CD4-positive, CD25-positive, alpha-beta regulatory T cell (primary cell): Measurements from ENCODE around the gene THSD7A. TPM values are rescaled to one million over a fixed set of nuclear protein-coding genes. Genes with fewer than 3 reads are reported as not detected.

ENCODE experiments used
- ATAC-seq, 2 donors: fragments of 150-1000 bp; cut with Tn5 transposase; one replicate each; pipeline ENCODE4 v1.10.0; 2021; ENCODE audit warnings: low read depth in 2 of 2, moderate number of reproducible peaks in 2 of 2, moderate library complexity in 1 of 2
- DNase-seq, 3 donors: peaks; one replicate each; pipeline versions ENCODE4 v3.0.0 to v3.0.0-alpha.2; 2012 to 2022; ENCODE audit warnings: mixed read lengths in 1 of 3
- H3K27ac ChIP-seq: one replicate; pipeline ENCODE4 v1.7.0; 2013; ENCODE audit warnings: mild to moderate bottlenecking, low read length; ENCODE audit not compliant: insufficient read depth, poor library complexity, severe bottlenecking
- H3K27me3 ChIP-seq: one replicate; pipeline ENCODE4 v1.7.0; 2013; ENCODE audit warnings: low read length; ENCODE audit not compliant: control insufficient read depth, insufficient read depth
- H3K36me3 ChIP-seq: one replicate; pipeline ENCODE4 v1.7.0; 2013; ENCODE audit warnings: mild to moderate bottlenecking, low read length, moderate library complexity; ENCODE audit not compliant: control insufficient read depth, insufficient read depth
- H3K4me1 ChIP-seq: 2 replicates; pipeline ENCODE4 v1.7.0; 2013; ENCODE audit warnings: mild to moderate bottlenecking, low read length; ENCODE audit not compliant: insufficient read depth, control insufficient read depth, poor library complexity, severe bottlenecking
- H3K4me3 ChIP-seq: one replicate; pipeline ENCODE4 v1.7.0; 2013; ENCODE audit warnings: low read depth, mild to moderate bottlenecking, low read length, moderate library complexity
- H3K9me3 ChIP-seq, 2 experiments: 1 replicate in 1 of 2; 2 replicates in 1 of 2; pipeline ENCODE4 v1.7.0; 2013; ENCODE audit warnings: low read length in 2 of 2, mild to moderate bottlenecking in 1 of 2, moderate library complexity in 1 of 2; ENCODE audit not compliant: control insufficient read depth in 2 of 2
- H3K27ac Mint-ChIP-seq, 3 donors: one replicate each; pipeline ENCODE4 v1.8.0; 2020 to 2022; ENCODE audit warnings: mild to moderate bottlenecking in 3 of 3, mixed read lengths in 3 of 3, moderate library complexity in 2 of 3
- H3K27me3 Mint-ChIP-seq: one replicate; pipeline ENCODE4 v1.8.0; 2022; ENCODE audit warnings: mild to moderate bottlenecking, mixed read lengths
- H3K36me3 Mint-ChIP-seq: one replicate; pipeline ENCODE4 v1.8.0; 2020; ENCODE audit warnings: mixed read lengths
- H3K4me1 Mint-ChIP-seq, 4 donors: one replicate each; pipeline ENCODE4 v1.8.0; 2020 to 2022; ENCODE audit warnings: mixed read lengths in 4 of 4, mild to moderate bottlenecking in 1 of 4
- H3K4me3 Mint-ChIP-seq, 4 donors: one replicate each; pipeline ENCODE4 v1.8.0; 2020 to 2022; ENCODE audit warnings: mild to moderate bottlenecking in 4 of 4, mixed read lengths in 4 of 4, moderate library complexity in 3 of 4
- H3K9me3 Mint-ChIP-seq, 7 donors: one replicate each; pipeline ENCODE4 v1.8.0; 2020 to 2022; ENCODE audit warnings: mixed read lengths in 7 of 7, mild to moderate bottlenecking in 3 of 7, moderate library complexity in 2 of 7
- polyA plus RNA-seq, 4 donors: library from polyadenylated mRNA; unstranded; fragments of 300-500 nt; fragmentation: Illumina TruSeq; gene quantifications; one replicate each; pipeline ENCODE4 v1.2.3, GENCODE V29; 2021
- total RNA-seq: library from RNA; stranded (reverse); gene quantifications from one replicate; pipeline ENCODE4 v1.2.3, GENCODE V29; 2022

THSD7A gene
- total and polyA plus RNA-seq, 5 donors from 2014 or later = 0.02 TPM; not detected in 4

DNA sequence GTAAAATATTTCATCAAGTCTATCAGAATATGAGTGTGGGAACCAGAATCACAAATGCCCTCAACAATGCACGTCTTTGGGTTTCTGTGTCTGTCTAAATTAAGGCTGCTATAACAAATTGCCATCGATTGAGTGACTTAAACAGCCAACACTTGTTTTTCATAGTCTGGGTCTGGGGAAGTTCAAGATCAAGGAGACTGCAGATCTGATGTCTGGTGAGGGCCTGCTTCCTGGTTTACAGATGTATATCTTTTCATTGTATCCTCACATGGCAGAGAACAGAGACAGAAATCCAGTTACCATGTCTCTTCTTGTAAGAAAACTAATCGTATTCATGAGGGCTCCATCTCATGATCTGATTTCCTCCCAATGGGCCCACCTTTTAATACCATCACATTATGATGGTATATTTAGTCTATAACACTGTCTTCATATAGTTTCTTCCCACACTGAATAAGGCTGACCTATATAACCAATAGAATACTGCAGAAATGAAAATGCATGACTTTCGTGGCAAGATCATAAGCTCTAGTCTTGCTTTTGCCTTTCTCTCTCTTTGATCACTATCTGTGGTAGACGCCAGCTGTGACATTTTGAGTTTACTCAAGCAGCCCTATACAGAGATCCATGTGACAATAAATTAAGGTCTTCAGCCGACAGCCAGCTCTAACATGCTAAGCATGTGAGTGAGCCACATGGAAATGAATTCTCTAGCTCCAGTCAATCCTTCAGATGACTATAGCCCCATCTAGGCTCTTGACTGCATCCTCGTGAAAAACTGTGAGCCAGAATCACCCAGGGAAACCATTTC, 51.9 kb downstream of the THSD7A start:
- H3K4me1 Mint-ChIP-seq = no peaks in the 10 kb centered on the region
- Histone ChIP-seq H3K36me3 (no peaks in the 10 kb centered on the region), H3K4me1 (no peaks in the 10 kb centered on the region), H3K27ac (no peak overlapping the region), H3K27me3 (no peaks in the 10 kb centered on the region), H3K9me3 (no peaks in the 10 kb centered on the region), H3K4me3 (no peak overlapping the region)
- H3K9me3 Mint-ChIP-seq = peaks cover 0 to 5% (median 0%) of the 10 kb centered on the region in 7 donors
- no peaks in the 10 kb centered on the region for H3K36me3 Mint-ChIP-seq
- no peak overlapping the region for H3K27ac Mint-ChIP-seq
- no peak overlapping the region for H3K4me3 Mint-ChIP-seq
- no peaks in the 10 kb centered on the region for H3K27me3 Mint-ChIP-seq
- ATAC-seq (no peak), DNase-seq (no peak)

DNA sequence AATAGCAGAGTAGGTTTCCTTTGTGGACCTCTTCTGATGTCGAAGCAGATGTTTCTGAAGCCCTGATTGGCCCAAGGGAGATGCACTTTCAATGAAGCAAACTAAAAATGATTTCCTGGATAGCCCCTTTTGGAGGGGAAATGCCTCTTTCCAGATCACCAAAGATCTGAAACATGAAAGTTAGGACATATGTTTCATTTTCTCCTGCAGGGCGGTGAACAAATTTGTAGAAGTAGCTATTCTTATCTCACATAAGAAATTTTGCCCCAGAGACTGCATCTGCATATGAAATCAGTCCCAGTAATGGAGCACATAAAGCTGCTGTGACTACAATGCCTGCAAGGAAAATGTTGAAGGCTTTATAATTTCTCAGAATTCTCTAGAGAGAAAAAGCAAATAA, 56.0 kb downstream of the THSD7A start:
- no peaks in the 10 kb centered on the region for H3K27me3 ChIP-seq
- H3K27ac ChIP-seq = no peak overlapping the region
- Mint-ChIP-seq H3K27me3 (no peaks in the 10 kb centered on the region), H3K36me3 (no peaks in the 10 kb centered on the region), H3K27ac (no peak overlapping the region), H3K9me3 (peaks cover 0 to 5% (median 0%) of the 10 kb centered on the region in 7 donors), H3K4me3 (no peak overlapping the region), H3K4me1 (no peaks in the 10 kb centered on the region)
- no peaks in the 10 kb centered on the region for H3K4me1 ChIP-seq
- DNase-seq (no peak), ATAC-seq (no peak)
- no peaks in the 10 kb centered on the region for H3K36me3 ChIP-seq
- H3K4me3 ChIP-seq = no peak overlapping the region
- no peaks in the 10 kb centered on the region for H3K9me3 ChIP-seq

DNA sequence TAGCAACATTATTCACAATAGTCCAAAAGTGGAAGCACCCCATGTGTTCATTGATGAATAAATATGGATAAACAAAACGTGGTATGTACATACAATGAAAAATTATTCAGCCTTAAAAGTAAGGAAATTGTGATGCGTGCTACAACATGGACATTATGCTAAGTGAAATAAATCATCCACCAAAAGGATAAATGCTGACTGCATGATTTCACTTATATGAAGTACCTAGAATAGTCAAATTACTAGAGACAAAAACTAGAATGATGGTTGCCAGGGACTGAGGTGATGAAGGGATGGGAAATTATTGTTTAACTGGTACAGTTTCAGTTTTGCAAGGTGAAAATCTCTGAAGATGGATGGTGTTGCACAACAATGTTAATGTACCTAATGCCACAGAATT, 56.6 kb downstream of the THSD7A start:
- Mint-ChIP-seq H3K27me3 (no peaks in the 10 kb centered on the region), H3K27ac (no peak overlapping the region), H3K9me3 (peaks cover 0 to 4% (median 0%) of the 10 kb centered on the region in 7 donors), H3K4me3 (no peak overlapping the region), H3K4me1 (no peaks in the 10 kb centered on the region), H3K36me3 (no peaks in the 10 kb centered on the region)
- Histone ChIP-seq H3K36me3 (no peaks in the 10 kb centered on the region), H3K4me1 (no peaks in the 10 kb centered on the region), H3K4me3 (no peak overlapping the region), H3K27me3 (no peaks in the 10 kb centered on the region), H3K27ac (no peak overlapping the region), H3K9me3 (no peaks in the 10 kb centered on the region)
- DNase-seq (no peak), ATAC-seq (no peak)

DNA sequence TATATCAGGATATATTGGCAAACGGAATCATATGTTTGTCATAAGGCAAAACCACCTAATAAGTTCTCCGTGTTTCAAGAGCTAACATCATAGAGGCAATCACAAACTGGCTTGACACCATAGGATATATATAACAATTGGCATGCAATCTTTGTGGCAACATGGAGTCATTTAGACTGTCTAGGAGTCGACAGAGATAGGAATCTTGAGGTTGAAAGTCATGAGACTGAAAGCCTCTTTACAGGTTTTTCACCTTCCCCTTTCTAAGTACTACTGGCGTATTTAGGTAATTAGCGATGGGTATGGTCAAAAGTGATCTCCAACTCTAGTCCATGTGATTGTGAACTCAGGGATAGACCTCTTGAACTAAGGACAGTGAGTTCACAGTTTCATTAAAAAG, 63.7 kb downstream of the THSD7A start:
- no peaks in the 10 kb centered on the region for H3K4me1 Mint-ChIP-seq
- ATAC-seq (no peak), DNase-seq (no peak)
- Histone ChIP-seq H3K27ac (no peak overlapping the region), H3K4me1 (no peaks in the 10 kb centered on the region), H3K27me3 (no peaks in the 10 kb centered on the region), H3K9me3 (no peaks in the 10 kb centered on the region), H3K4me3 (no peak overlapping the region), H3K36me3 (no peaks in the 10 kb centered on the region)
- H3K9me3 Mint-ChIP-seq = peaks cover 0 to 6% (median 0%) of the 10 kb centered on the region in 7 donors
- H3K36me3 Mint-ChIP-seq = no peaks in the 10 kb centered on the region
- H3K27me3 Mint-ChIP-seq = no peaks in the 10 kb centered on the region
- H3K27ac Mint-ChIP-seq = no peak overlapping the region
- H3K4me3 Mint-ChIP-seq = no peak overlapping the region

DNA sequence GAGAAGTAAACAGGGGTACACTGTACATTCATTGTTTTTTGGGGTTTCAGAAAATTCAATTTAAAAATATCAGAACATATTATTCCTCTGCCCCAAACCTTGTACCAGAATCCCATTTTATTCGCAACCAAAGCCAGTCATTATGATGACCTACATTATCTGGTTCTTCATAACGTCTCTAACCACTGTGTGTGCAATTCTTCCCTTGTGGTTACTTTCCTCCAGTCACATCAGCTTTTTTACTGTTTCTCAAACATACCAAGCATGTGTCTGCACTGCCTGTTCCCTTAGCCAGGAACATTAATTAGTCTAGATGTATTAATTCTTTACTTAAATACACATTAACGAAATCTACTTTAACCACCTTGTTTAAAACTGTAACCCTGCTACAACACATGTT, 64.8 kb downstream of the THSD7A start:
- H3K36me3 Mint-ChIP-seq = no peaks in the 10 kb centered on the region
- no peaks in the 10 kb centered on the region for H3K27me3 ChIP-seq
- H3K27ac Mint-ChIP-seq = no peak overlapping the region
- peaks cover 0 to 6% (median 0%) of the 10 kb centered on the region in 7 donors for H3K9me3 Mint-ChIP-seq
- ATAC-seq = no peak
- H3K4me1 Mint-ChIP-seq = no peaks in the 10 kb centered on the region
- no peak overlapping the region for H3K4me3 ChIP-seq
- DNase-seq = no peak
- no peak overlapping the region for H3K27ac ChIP-seq
- H3K4me1 ChIP-seq = no peaks in the 10 kb centered on the region
- H3K9me3 ChIP-seq = no peaks in the 10 kb centered on the region
- no peaks in the 10 kb centered on the region for H3K27me3 Mint-ChIP-seq
- H3K4me3 Mint-ChIP-seq = no peak overlapping the region
- H3K36me3 ChIP-seq = no peaks in the 10 kb centered on the region

DNA sequence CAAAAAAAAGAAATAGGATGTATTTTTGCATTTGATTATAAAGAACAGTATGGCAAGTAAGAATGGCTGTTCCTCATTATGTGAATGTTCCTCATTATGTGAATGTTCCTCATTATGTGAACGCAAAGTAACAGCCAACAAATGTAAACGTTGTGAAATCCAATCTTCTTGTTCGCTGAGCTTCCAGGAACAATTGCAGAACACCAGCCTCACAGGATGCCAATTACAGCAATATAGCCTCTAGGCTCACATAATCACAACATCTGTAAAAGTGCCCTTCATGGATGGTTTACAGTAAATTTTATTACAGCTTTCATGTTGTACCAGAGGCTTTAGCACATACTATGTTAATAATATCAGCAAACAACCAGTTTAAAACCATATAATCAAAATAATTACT, 71.6 kb downstream of the THSD7A start:
- Mint-ChIP-seq H3K27me3 (no peaks in the 10 kb centered on the region), H3K4me3 (no peak overlapping the region), H3K4me1 (no peaks in the 10 kb centered on the region), H3K36me3 (no peaks in the 10 kb centered on the region), H3K27ac (no peak overlapping the region), H3K9me3 (peaks cover 0 to 3% (median 0%) of the 10 kb centered on the region in 7 donors)
- H3K36me3 ChIP-seq = no peaks in the 10 kb centered on the region
- H3K4me3 ChIP-seq = no peak overlapping the region
- no peaks in the 10 kb centered on the region for H3K27me3 ChIP-seq
- H3K4me1 ChIP-seq = no peaks in the 10 kb centered on the region
- no peaks in the 10 kb centered on the region for H3K9me3 ChIP-seq
- no peak overlapping the region for H3K27ac ChIP-seq
- ATAC-seq (no peak), DNase-seq (no peak)

DNA sequence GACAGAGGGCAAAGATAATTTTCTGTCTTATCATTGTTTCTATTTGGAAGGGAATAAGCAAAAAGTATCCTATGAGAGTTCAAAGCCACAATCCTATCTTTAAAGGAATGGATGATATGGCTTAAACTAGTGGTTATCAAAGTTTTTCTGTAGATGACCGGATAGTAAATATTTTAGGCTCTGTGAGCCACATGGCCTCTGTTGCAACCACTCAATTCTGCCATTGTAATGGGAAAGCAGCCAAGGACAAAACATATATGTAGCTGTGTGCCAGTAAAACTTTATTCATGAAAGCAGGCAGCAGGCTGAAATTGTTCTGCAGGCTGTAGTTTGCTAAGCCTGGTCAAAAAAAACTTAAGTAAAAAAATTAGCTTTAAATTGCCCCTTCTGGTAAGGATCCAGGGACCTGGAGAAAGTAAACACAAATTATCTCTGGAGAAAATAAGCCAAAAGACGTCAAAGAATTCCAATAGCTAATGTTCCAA, 73.3 kb downstream of the THSD7A start:
- Histone ChIP-seq H3K4me3 (no peak overlapping the region), H3K27ac (no peak overlapping the region), H3K36me3 (no peaks in the 10 kb centered on the region), H3K27me3 (no peaks in the 10 kb centered on the region), H3K4me1 (no peaks in the 10 kb centered on the region), H3K9me3 (no peaks in the 10 kb centered on the region)
- Mint-ChIP-seq H3K4me3 (no peak overlapping the region), H3K36me3 (no peaks in the 10 kb centered on the region), H3K27ac (no peak overlapping the region), H3K9me3 (peaks cover 0 to 3% (median 0%) of the 10 kb centered on the region in 7 donors), H3K27me3 (no peaks in the 10 kb centered on the region), H3K4me1 (no peaks in the 10 kb centered on the region)
- ATAC-seq = no peak
- no peak for DNase-seq

DNA sequence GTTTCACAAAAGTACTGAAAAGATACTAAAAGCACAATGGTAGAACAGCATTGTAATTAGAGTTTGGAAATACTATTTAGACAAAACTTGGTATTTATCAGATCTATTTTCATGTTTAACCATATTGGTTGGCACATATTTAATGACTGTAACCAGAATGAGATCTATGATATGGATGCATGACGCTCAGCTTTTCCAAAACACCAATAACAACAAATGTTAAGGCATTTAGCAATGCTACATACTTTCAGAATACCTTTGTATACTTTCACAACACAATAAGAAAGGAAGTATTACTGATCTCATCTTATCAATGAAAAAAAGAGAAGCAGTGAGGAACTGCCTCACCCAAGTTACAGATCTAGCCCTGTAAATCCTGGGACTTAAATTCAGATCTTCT, 74.8 kb downstream of the THSD7A start:
- peaks cover 0 to 6% (median 0%) of the 10 kb centered on the region in 7 donors for H3K9me3 Mint-ChIP-seq
- Histone ChIP-seq H3K27ac (no peak overlapping the region), H3K9me3 (no peaks in the 10 kb centered on the region), H3K36me3 (no peaks in the 10 kb centered on the region), H3K4me3 (no peak overlapping the region), H3K4me1 (no peaks in the 10 kb centered on the region), H3K27me3 (no peaks in the 10 kb centered on the region)
- ATAC-seq = no peak
- no peak overlapping the region for H3K27ac Mint-ChIP-seq
- H3K4me1 Mint-ChIP-seq = no peaks in the 10 kb centered on the region
- no peak for DNase-seq
- H3K4me3 Mint-ChIP-seq = no peak overlapping the region
- no peaks in the 10 kb centered on the region for H3K27me3 Mint-ChIP-seq
- H3K36me3 Mint-ChIP-seq = no peaks in the 10 kb centered on the region
